Hepatocyte (in vitro differentiated cells): ENCODE data around the gene TMEM87B. TPM values are rescaled to one million over a fixed set of nuclear protein-coding genes. Genes with fewer than 3 reads are reported as not detected.

Experiments
- DNase-seq: peaks from one replicate; pipeline ENCODE4 v3.0.0-alpha.2; 2016; ENCODE audit warnings: low spot score
- H2AFZ ChIP-seq: fragments of 200-600 bp; sonication (generic); 2 replicates; pipeline ENCODE4 v1.6.0; 2016; ENCODE audit warnings: antibody characterized with exemption, mild to moderate bottlenecking
- H3K27ac ChIP-seq: fragments of 200-600 bp; sonication (generic); 2 replicates; pipeline ENCODE4 v1.5.1; 2016; ENCODE audit warnings: mild to moderate bottlenecking
- H3K27me3 ChIP-seq: fragments of 200-600 bp; sonication (generic); 2 replicates; pipeline ENCODE4 v1.6.1; 2016
- H3K36me3 ChIP-seq: fragments of 200-600 bp; sonication (generic); replicated peaks from 2 replicates; pipeline ENCODE4 v1.5.1; 2016; ENCODE audit warnings: low read depth; ENCODE audit not compliant: insufficient read depth
- H3K4me1 ChIP-seq: fragments of 200-600 bp; sonication (generic); 2 replicates; pipeline ENCODE4 v1.5.1; 2016; ENCODE audit warnings: mild to moderate bottlenecking, moderate library complexity; ENCODE audit not compliant: insufficient read depth
- H3K4me2 ChIP-seq: fragments of 200-600 bp; sonication (generic); 2 replicates; pipeline ENCODE4 v1.6.0; 2016
- H3K4me3 ChIP-seq: fragments of 200-600 bp; sonication (generic); 2 replicates; pipeline ENCODE4 v1.5.1; 2016; ENCODE audit warnings: mild to moderate bottlenecking
- H3K79me2 ChIP-seq: fragments of 200-600 bp; sonication (generic); 2 replicates; pipeline ENCODE4 v1.6.0; 2017; ENCODE audit warnings: mild to moderate bottlenecking
- H3K9me2 ChIP-seq: fragments of 200-600 bp; sonication (generic); replicated peaks from 2 replicates; pipeline ENCODE4 v1.6.0; 2017; ENCODE audit warnings: mild to moderate bottlenecking; ENCODE audit not compliant: insufficient read depth
- H3K9me3 ChIP-seq: fragments of 200-600 bp; sonication (generic); 2 replicates; pipeline ENCODE4 v1.5.1; 2016; ENCODE audit warnings: low read depth, mild to moderate bottlenecking
- H4K20me1 ChIP-seq: fragments of 200-600 bp; sonication (generic); 2 replicates; pipeline ENCODE4 v1.6.0; 2016; ENCODE audit warnings: mild to moderate bottlenecking; ENCODE audit not compliant: insufficient read depth, poor library complexity, severe bottlenecking
- EZH2 ChIP-seq: fragments of 200-600 bp; sonication (generic); IDR thresholded peaks from 2 replicates; pipeline ENCODE4 v1.6.1; 2016; ENCODE audit warnings: antibody characterized with exemption, mild to moderate bottlenecking, borderline replicate concordance
- EZH2phosphoT487 ChIP-seq: fragments of 200-600 bp; sonication (generic); IDR thresholded peaks from one replicate; pipeline ENCODE4 v1.6.1; 2018; ENCODE audit warnings: antibody characterized with exemption, mild to moderate bottlenecking, low read depth, moderate library complexity; ENCODE audit not compliant: unreplicated experiment, severe bottlenecking
- WGBS: methylation state at CpG from one replicate; pipeline ENCODE4 v1.1.6; 2016; ENCODE audit warnings: low lambda C conversion rate; ENCODE audit errors: missing lambda C conversion rate; 5-methylcytosine and 5-hydroxymethylcytosine counted together
- polyA plus RNA-seq: library from polyadenylated mRNA; unstranded; fragments of >200 nt; fragmentation: Nextera tagmentation; extraction: Ambion mirVana; gene quantifications from 2 replicates; pipeline ENCODE4 v1.2.1, GENCODE V29; 2016
- total RNA-seq: library from RNA; depleted of rRNA; stranded (reverse); fragments of >200 nt; gene quantifications from 2 replicates; pipeline ENCODE4 v1.2.3, GENCODE V29; 2014
- TF ChIP-seq, protein P1 (sequence below): fragments of 200-600 bp; sonication (generic); IDR thresholded peaks from 2 replicates; pipeline ENCODE4 v1.5.1; 2016; ENCODE audit warnings: antibody characterized with exemption, mild to moderate bottlenecking; ENCODE audit not compliant: poor library complexity

TMEM87B gene
- total and polyA plus RNA-seq, 2 experiments from 2014 or later: 21.1 to 59.5 TPM

DNA sequence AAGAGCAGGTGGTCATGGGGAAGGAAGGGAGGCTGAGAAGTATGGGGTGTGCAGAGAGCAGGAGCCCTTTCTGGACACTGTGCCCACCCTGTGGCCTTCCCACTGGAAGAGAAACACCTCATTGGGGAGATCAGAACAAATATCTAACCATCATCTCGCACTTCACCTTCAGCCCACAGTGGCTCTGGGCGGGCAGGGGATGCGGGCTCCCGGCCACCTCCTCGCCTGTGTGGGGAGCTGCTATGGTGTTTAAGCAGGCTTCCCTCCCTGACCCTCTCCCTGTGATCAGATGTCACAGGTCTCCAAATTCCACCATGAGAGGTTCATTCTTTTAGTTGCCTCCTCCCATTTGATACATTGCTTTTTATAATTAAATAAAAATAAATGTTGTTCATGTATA lies 88.1 kb downstream of the TMEM87B start:
- Histone ChIP-seq H3K79me2 (no peaks in the 10 kb centered on the region), H3K4me2 (no peak overlapping the region), H3K4me3 (no peak overlapping the region), H3K9me3 (no peaks in the 10 kb centered on the region), H4K20me1 (no peaks in the 10 kb centered on the region), H3K4me1 (no peaks in the 10 kb centered on the region), H3K27me3 (peaks cover 14% of the 10 kb centered on the region), H3K36me3 (no peaks in the 10 kb centered on the region), H2AFZ (no peak overlapping the region), H3K27ac (no peak overlapping the region), H3K9me2 (no peaks in the 10 kb centered on the region)
- TF ChIP-seq EZH2phosphoT487 (no peak), EZH2 (no peak)
- TF ChIP-seq, protein P1, sequence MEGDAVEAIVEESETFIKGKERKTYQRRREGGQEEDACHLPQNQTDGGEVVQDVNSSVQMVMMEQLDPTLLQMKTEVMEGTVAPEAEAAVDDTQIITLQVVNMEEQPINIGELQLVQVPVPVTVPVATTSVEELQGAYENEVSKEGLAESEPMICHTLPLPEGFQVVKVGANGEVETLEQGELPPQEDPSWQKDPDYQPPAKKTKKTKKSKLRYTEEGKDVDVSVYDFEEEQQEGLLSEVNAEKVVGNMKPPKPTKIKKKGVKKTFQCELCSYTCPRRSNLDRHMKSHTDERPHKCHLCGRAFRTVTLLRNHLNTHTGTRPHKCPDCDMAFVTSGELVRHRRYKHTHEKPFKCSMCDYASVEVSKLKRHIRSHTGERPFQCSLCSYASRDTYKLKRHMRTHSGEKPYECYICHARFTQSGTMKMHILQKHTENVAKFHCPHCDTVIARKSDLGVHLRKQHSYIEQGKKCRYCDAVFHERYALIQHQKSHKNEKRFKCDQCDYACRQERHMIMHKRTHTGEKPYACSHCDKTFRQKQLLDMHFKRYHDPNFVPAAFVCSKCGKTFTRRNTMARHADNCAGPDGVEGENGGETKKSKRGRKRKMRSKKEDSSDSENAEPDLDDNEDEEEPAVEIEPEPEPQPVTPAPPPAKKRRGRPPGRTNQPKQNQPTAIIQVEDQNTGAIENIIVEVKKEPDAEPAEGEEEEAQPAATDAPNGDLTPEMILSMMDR: no peak
- no peak for DNase-seq
- WGBS: 96% methylated on average over 5 of the region's 5 CpGs

DNA sequence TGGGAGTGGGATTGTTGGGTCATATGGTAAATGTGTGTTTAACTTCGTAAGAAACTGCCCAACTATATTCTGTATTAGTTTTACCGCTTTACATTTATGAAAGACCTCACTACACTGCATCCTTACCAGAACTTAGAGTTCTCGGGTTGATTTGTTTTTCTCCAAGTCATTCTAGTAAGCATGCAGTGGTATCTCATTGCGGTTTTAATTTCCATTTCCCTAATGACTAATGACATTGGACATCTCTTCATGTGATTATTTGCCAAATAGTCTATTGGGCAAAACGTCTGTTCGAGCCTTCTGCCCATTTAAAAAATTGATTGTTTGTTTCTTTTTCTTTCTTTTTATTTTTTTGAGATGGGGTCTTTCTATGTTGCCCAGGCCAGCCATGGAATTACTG lies 89.9 kb downstream of the TMEM87B start:
- TF ChIP-seq, protein P1: no peak
- TF ChIP-seq EZH2 (no peak), EZH2phosphoT487 (no peak)
- peaks cover 14% of the 10 kb centered on the region for H3K27me3 ChIP-seq
- no peaks in the 10 kb centered on the region for H3K36me3 ChIP-seq
- H3K9me3 ChIP-seq: no peaks in the 10 kb centered on the region
- H3K4me2 ChIP-seq: no peak overlapping the region
- H3K9me2 ChIP-seq: no peaks in the 10 kb centered on the region
- H2AFZ ChIP-seq: no peak overlapping the region
- DNase-seq: no peak
- H3K79me2 ChIP-seq: no peaks in the 10 kb centered on the region
- no peak overlapping the region for H3K4me3 ChIP-seq
- WGBS: 94% methylated on average over 6 of the region's 6 CpGs
- H4K20me1 ChIP-seq: no peaks in the 10 kb centered on the region
- H3K4me1 ChIP-seq: no peaks in the 10 kb centered on the region
- no peak overlapping the region for H3K27ac ChIP-seq

DNA sequence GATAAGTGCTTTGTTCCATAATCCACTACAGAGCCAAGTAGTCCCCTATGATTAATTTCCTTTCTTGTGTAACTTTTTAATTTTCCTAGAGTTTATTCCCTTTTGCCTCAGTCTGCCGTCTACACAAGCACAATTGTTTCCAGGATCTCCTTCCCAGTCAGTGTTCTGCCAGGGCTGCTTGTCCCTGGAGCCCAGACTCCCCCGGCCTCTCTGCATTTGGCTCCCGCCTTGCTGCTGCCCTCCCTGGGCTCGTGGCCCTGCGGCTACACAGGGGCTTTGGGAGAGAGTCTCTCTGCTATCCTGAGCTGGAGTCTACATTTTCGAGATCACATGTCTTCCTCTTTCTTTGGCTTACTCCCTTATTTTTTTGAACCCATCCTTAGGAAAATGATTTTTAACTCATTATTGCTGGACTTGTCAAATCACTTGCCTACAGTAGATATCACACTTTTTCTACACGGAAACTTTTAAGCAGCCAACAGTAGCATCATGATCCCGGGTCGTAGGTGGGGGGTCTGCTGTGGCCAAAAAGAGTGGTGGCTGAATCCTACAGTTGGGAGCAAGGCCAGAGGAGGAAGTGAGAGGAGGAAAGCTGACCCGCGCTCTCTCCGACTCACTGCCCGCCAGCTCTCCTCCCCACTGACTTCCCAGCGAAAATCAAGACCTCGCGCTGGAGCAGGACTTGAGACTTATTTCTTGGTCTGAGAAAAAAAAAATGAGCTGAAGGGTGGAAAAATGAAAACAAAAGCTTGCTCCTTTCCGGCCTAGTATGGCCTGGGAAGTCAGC lies 92.5 kb downstream of the TMEM87B start:
- Histone ChIP-seq H3K4me1 (no peaks in the 10 kb centered on the region), H3K27me3 (no peaks in the 10 kb centered on the region), H3K27ac (no peak overlapping the region), H3K4me2 (no peak overlapping the region), H3K9me3 (no peaks in the 10 kb centered on the region), H3K79me2 (no peaks in the 10 kb centered on the region), H2AFZ (no peak overlapping the region), H3K4me3 (no peak overlapping the region), H4K20me1 (no peaks in the 10 kb centered on the region), H3K9me2 (no peaks in the 10 kb centered on the region), H3K36me3 (no peaks in the 10 kb centered on the region)
- TF ChIP-seq EZH2phosphoT487: no peak
- no peak for TF ChIP-seq EZH2
- TF ChIP-seq, protein P1: no peak
- WGBS: 96% methylated on average over 17 of the region's 17 CpGs
- no peak for DNase-seq
